SK-N-SH treated with all-trans-retinoic acid at 6 μM for 48 hours (cell line): ENCODE data around the gene CYTL1.

Experiments used
- ARNTL ChIP-seq: fragments of 450-650 bp; formaldehyde crosslinking; IDR thresholded peaks from 2 replicates; pipeline ENCODE4 v1.5.0; 2020; ENCODE audit warnings: low read depth, mild to moderate bottlenecking, moderate library complexity, borderline replicate concordance
- ISL1 ChIP-seq: fragments of 250-450 bp; sonication (Bioruptor Pico); IDR thresholded peaks from 2 replicates; pipeline ENCODE4 v2.1.2; 2022; ENCODE audit warnings: mild to moderate bottlenecking, moderate library complexity
- PATZ1 ChIP-seq: fragments of 250-450 bp; sonication (Bioruptor Pico); IDR thresholded peaks from 2 replicates; pipeline ENCODE4 v1.8.0; 2020; ENCODE audit warnings: mild to moderate bottlenecking, moderate library complexity, borderline replicate concordance
- PPARA ChIP-seq: fragments of 250-450 bp; sonication (Bioruptor Pico); IDR thresholded peaks from 2 replicates; pipeline ENCODE4 v1.5.0; 2020; ENCODE audit warnings: mild to moderate bottlenecking, borderline replicate concordance
- RARB ChIP-seq: fragments of 250-450 bp; sonication (Bioruptor Pico); IDR thresholded peaks from 2 replicates; pipeline ENCODE4 v1.8.0; 2021; ENCODE audit warnings: mild to moderate bottlenecking, moderate library complexity
- TOX ChIP-seq: fragments of 250-450 bp; sonication (Bioruptor Pico); IDR thresholded peaks from 2 replicates; pipeline ENCODE4 v1.8.0; 2021; ENCODE audit warnings: mild to moderate bottlenecking, moderate library complexity, borderline replicate concordance
- ZFP30 ChIP-seq: fragments of 450-650 bp; formaldehyde crosslinking; IDR thresholded peaks from 2 replicates; pipeline ENCODE4 v1.5.0; 2022; ENCODE audit warnings: mild to moderate bottlenecking, moderate library complexity
- ZNF8 ChIP-seq: fragments of 450-650 bp; formaldehyde crosslinking; IDR thresholded peaks from 2 replicates; pipeline ENCODE4 v1.5.0; 2020; ENCODE audit warnings: mild to moderate bottlenecking, moderate library complexity

GRCh38 chr4:5041699-5042098 is 22.4 kb upstream of the CYTL1 start:
- TF ChIP-seq TOX (CRISPR knock-in tag) = no peak
- no peak for TF ChIP-seq RARB (CRISPR knock-in tag)
- TF ChIP-seq ZNF8 (CRISPR knock-in tag) = no peak
- TF ChIP-seq ZFP30 (CRISPR knock-in tag) = no peak
- no peak for TF ChIP-seq ARNTL
- TF ChIP-seq PPARA = no peak
- TF ChIP-seq PATZ1 = no peak
- TF ChIP-seq ISL1 (CRISPR knock-in tag) = no peak
